BE2C (cell line): ENCODE results near the gene MB21D2.

Experiments
- DNase-seq: peaks from one replicate; pipeline ENCODE4 v3.0.0-alpha.2; 2020
- H3K27me3 ChIP-seq: fragments of 250-450 bp; sonication (Bioruptor Pico); 2 replicates; pipeline ENCODE4 v1.5.1; 2020; ENCODE audit warnings: mild to moderate bottlenecking
- H3K36me3 ChIP-seq: fragments of 250-450 bp; sonication (Bioruptor Pico); 2 replicates; pipeline ENCODE4 v1.5.1; 2020; ENCODE audit warnings: mild to moderate bottlenecking
- H3K4me1 ChIP-seq: fragments of 250-450 bp; sonication (Bioruptor Pico); 2 replicates; pipeline ENCODE4 v1.5.1; 2020
- H3K4me3 ChIP-seq: 2 replicates; pipeline ENCODE4 v1.5.1; 2011; ENCODE audit warnings: low read depth, low read length
- H3K9me3 ChIP-seq: fragments of 250-450 bp; sonication (Bioruptor Pico); 2 replicates; pipeline ENCODE4 v1.5.1; 2020
- CTCF ChIP-seq: IDR thresholded peaks from 2 replicates; pipeline ENCODE4 v1.5.1; 2012; ENCODE audit warnings: mild to moderate bottlenecking, low read depth, low read length

Gene MB21D2

GRCh38 chr3:192928016-192928415, 10.4 kb upstream of the MB21D2 start:
- Histone ChIP-seq H3K4me3 (no peak overlapping the region), H3K27me3 (no peaks in the 10 kb centered on the region), H3K9me3 (no peaks in the 10 kb centered on the region), H3K4me1 (no peaks in the 10 kb centered on the region), H3K36me3 (no peaks in the 10 kb centered on the region)
- no peak for TF ChIP-seq CTCF
- no peak for DNase-seq

DNA sequence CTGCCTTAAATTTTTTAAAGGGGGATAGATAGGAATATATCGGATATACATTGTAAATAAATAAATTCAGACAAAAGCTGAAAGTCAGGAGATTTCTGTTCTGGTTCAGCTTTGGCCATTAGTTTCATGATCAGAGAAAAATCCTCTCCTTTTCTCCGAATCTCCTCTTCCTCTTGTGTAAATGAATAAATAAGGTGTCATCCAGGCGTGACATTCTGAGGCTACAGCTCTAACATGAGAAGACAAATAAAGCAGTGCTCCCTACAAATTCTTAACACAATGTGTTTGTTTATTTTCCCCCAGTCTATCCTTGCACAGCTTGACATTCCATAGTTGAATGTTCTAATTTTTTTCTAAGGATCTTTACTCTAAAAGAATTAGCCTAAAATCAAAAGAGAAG, 9.4 kb upstream of the MB21D2 start:
- no peaks in the 10 kb centered on the region for H3K9me3 ChIP-seq
- H3K36me3 ChIP-seq = no peaks in the 10 kb centered on the region
- no peak for DNase-seq
- no peaks in the 10 kb centered on the region for H3K4me1 ChIP-seq
- H3K4me3 ChIP-seq = no peak overlapping the region
- no peak for TF ChIP-seq CTCF
- no peaks in the 10 kb centered on the region for H3K27me3 ChIP-seq

GRCh38 chr3:192923731-192924130, 6.1 kb upstream of the MB21D2 start:
- no peak for TF ChIP-seq CTCF
- H3K4me1 ChIP-seq = no peaks in the 10 kb centered on the region
- peaks cover 14% of the 10 kb centered on the region for H3K27me3 ChIP-seq
- H3K36me3 ChIP-seq = no peaks in the 10 kb centered on the region
- no peak overlapping the region for H3K4me3 ChIP-seq
- H3K9me3 ChIP-seq = no peaks in the 10 kb centered on the region
- no peak for DNase-seq

DNA sequence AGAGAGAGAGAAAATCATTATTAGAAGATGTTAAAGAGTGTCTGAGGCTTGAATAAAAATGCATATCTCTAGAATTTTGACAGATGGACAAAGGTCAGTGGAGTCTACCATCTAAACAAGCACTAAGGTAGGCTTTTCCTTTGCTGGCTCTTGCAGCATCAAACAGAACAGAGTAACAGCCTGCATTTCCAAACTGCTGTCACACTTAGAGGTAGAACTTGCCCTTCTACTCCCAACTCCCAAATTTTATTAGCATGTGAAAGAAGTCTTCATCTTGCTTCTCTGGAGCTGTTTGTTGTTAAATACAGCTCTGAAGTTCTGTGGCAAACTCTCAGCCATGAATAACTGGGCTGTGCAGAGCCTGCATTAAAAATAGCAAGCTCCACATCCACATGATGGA, 4.1 kb upstream of the MB21D2 start:
- DNase-seq = no peak
- Histone ChIP-seq H3K27me3 (peaks cover 31% of the 10 kb centered on the region), H3K36me3 (no peaks in the 10 kb centered on the region), H3K9me3 (no peaks in the 10 kb centered on the region), H3K4me1 (no peaks in the 10 kb centered on the region), H3K4me3 (no peak overlapping the region)
- TF ChIP-seq CTCF = no peak

- no peak for DNase-seq
- no peaks in the 10 kb centered on the region for H3K36me3 ChIP-seq
- no peak for TF ChIP-seq CTCF
- no peaks in the 10 kb centered on the region for H3K9me3 ChIP-seq
- peaks cover 45% of the 10 kb centered on the region for H3K27me3 ChIP-seq
- no peaks in the 10 kb centered on the region for H3K4me1 ChIP-seq
- H3K4me3 ChIP-seq = no peak overlapping the region
These were observed 2.8 kb upstream of the MB21D2 start for GRCh38 chr3:192920411-192920810.

- H3K9me3 ChIP-seq = no peaks in the 10 kb centered on the region
- H3K27me3 ChIP-seq = peaks cover 47% of the 10 kb centered on the region
- no peaks in the 10 kb centered on the region for H3K4me1 ChIP-seq
- no peak for TF ChIP-seq CTCF
- H3K4me3 ChIP-seq = no peak overlapping the region
- DNase-seq = no peak
- no peaks in the 10 kb centered on the region for H3K36me3 ChIP-seq
These were observed 2.2 kb upstream of the MB21D2 start for GRCh38 chr3:192919901-192920300.
